HepG2 (cell line): ENCODE measurements around the gene IGF2BP1. TPM values are rescaled to one million over a fixed set of nuclear protein-coding genes. Genes with fewer than 3 reads are reported as not detected.
"Not testable (repeated sequence)": the region's sequence is repeated elsewhere in the genome, so short reads cannot be mapped to it uniquely, and the experiment has no call there.

ENCODE experiments used
- ATAC-seq: fragments of 200-7000 bp; cut with Tn5 transposase; 3 replicates; pipeline ENCODE4 v1.9.1; 2020; ENCODE audit warnings: mild to moderate bottlenecking, moderate library complexity
- BruUV-seq: library from RNA; stranded (reverse); fragments of 400-500 nt; replicated peaks from 2 replicates; lab custom pipeline; 2021; lab: Mats Ljungman, UMichigan
- CTCF ChIA-PET: fragments of 300-600 bp; formaldehyde crosslinking; extraction: SDS; loops from one replicate; lab custom pipeline; 2021; ENCODE audit warnings: low total read pairs, inconsistent platforms, low intra/inter-chr PET ratio; lab: Yijun Ruan, JAX
- POLR2A ChIA-PET: fragments of 350-600 bp; sonication (Branson Sonifier 250); formaldehyde crosslinking; loops from one replicate; lab custom pipeline; 2020; ENCODE audit warnings: antibody characterized with exemption, inconsistent platforms; lab: Yijun Ruan, JAX
- DNase-seq: peaks from one replicate; pipeline ENCODE4 v3.0.0-alpha.2; 2015; ENCODE audit warnings: low spot score
- FAIRE-seq: peaks from 3 replicates; lab custom pipeline; 2011; peaks lifted over from hg19 to GRCh38; lab: Jason Lieb, UNC
- H2AFZ ChIP-seq: one replicate; pipeline ENCODE4 v1.6.1; 2011; ENCODE audit warnings: low read length, inconsistent platforms
- H3K27ac ChIP-seq: fragments of 300-600 bp; 3 replicates; pipeline ENCODE4 v1.8.0; 2011; ENCODE audit warnings: mixed run types, mild to moderate bottlenecking, mixed read lengths, low read length, inconsistent platforms; ENCODE audit not compliant: insufficient read depth; ENCODE audit errors: extremely low read length
- H3K27me3 ChIP-seq, 2 experiments: fragments of 200-600 bp in 1 of 2; 2 replicates in 1 of 2; 3 replicates in 1 of 2; pipeline versions ENCODE4 v1.6.0 to v1.8.0; 2011; ENCODE audit warnings: low read length in 2 of 2, mild to moderate bottlenecking in 2 of 2, moderate library complexity in 2 of 2, inconsistent platforms in 1 of 2; ENCODE audit not compliant: insufficient read depth in 2 of 2, control insufficient read depth in 1 of 2
- H3K36me3 ChIP-seq, 2 experiments: fragments of 200-600 bp in 1 of 2; replicated peaks in 1 of 2; 2 replicates in 1 of 2; 3 replicates in 1 of 2; pipeline versions ENCODE4 v1.5.1 to v1.8.0; 2011; ENCODE audit warnings: low read length in 2 of 2, inconsistent platforms in 1 of 2; ENCODE audit not compliant: insufficient read depth in 2 of 2, control insufficient read depth in 1 of 2
- H3K4me1 ChIP-seq: 2 replicates; pipeline ENCODE4 v1.5.1; 2012; ENCODE audit warnings: low read length, inconsistent platforms; ENCODE audit not compliant: insufficient read depth
- H3K4me2 ChIP-seq: 2 replicates; pipeline ENCODE4 v1.6.0; 2011; ENCODE audit warnings: low read depth, low read length, inconsistent platforms
- H3K4me3 ChIP-seq, 3 experiments: fragments of 200-600 bp in 1 of 3; sonication (generic), shearing (Covaris generic) in 1 of 3; replicated peaks in 1 of 3; 2 replicates each; pipeline ENCODE4 v1.5.1; 2011 to 2016; ENCODE audit warnings: low read length in 3 of 3, inconsistent platforms in 2 of 3, low read depth in 2 of 3, mild to moderate bottlenecking in 2 of 3, control low read depth in 1 of 3, mixed read lengths in 1 of 3; ENCODE audit not compliant: insufficient read depth in 1 of 3
- H3K79me2 ChIP-seq: one replicate; pipeline ENCODE4 v1.6.1; 2011; ENCODE audit warnings: low read length, inconsistent platforms; ENCODE audit not compliant: insufficient read depth
- H3K9ac ChIP-seq: 2 replicates; pipeline ENCODE4 v1.6.0; 2011; ENCODE audit warnings: mild to moderate bottlenecking, low read depth, low read length, inconsistent platforms; ENCODE audit not compliant: insufficient read depth
- H3K9me3 ChIP-seq: 2 replicates; pipeline ENCODE4 v1.5.1; 2012; ENCODE audit warnings: mild to moderate bottlenecking, low read length
- H4K20me1 ChIP-seq: 2 replicates; pipeline ENCODE4 v1.6.0; 2011; ENCODE audit warnings: inconsistent platforms, mild to moderate bottlenecking, low read length, moderate library complexity; ENCODE audit not compliant: insufficient read depth
- CEBPB ChIP-seq: IDR thresholded peaks from 2 replicates; pipeline ENCODE4 v1.6.1; 2011; ENCODE audit warnings: low read depth, low read length, improper control_type of control experiment, borderline replicate concordance
- ETV5 ChIP-seq: IDR thresholded peaks from 2 replicates; pipeline ENCODE4 v1.6.1; 2018; ENCODE audit warnings: missing biosample characterization, missing genetic modification reagents, inconsistent platforms, borderline replicate concordance
- FOSL2 ChIP-seq: sonication (generic); formaldehyde crosslinking; IDR thresholded peaks from 2 replicates; pipeline ENCODE4 v1.4.0; 2020; ENCODE audit warnings: missing genetic modification reagents
- ZMYM3 ChIP-seq: sonication (generic); formaldehyde crosslinking; IDR thresholded peaks from 2 replicates; pipeline ENCODE4 v1.5.1; 2020; ENCODE audit warnings: mild to moderate bottlenecking, missing genetic modification reagents
- ZNF570 ChIP-seq: sonication (generic); formaldehyde crosslinking; IDR thresholded peaks from 2 replicates; pipeline ENCODE4 v1.4.0; 2020; ENCODE audit warnings: mild to moderate bottlenecking, missing genetic modification reagents, borderline replicate concordance
- WGBS: methylation state at CpG from one replicate; pipeline ENCODE4 v1.1.6; 2017; ENCODE audit warnings: low lambda C conversion rate; 5-methylcytosine and 5-hydroxymethylcytosine counted together
- in situ Hi-C: cut with HindIII; loops from 2 replicates; pipeline ENCODE4 v1.10.0; 2017; ENCODE audit warnings: low pct_unique_long_range_greater_than_20kb; ENCODE audit not compliant: extremely low pct_ligation_motif_present
- intact Hi-C: fragments of 100-400 bp; cut with micrococcal nuclease; formaldehyde crosslinking; loops from one replicate; pipeline ENCODE4 v1.10.0; 2022; ENCODE audit not compliant: unreplicated experiment
- polyA plus RNA-seq, 8 experiments: library from polyadenylated mRNA; depleted of rRNA in 3 of 8; stranded (reverse) in 7 of 8; unstranded in 1 of 8; fragments of >200 nt; fragmentation: Illumina TruSeq in 4 of 8; extraction: Trizol in 4 of 8; gene quantifications; 2 replicates each; pipeline versions ENCODE4 v1.2.1 to v1.2.3, GENCODE V29; 2011 to 2016; ENCODE audit warnings: low read depth in 4 of 8, missing spikeins in 1 of 8, mixed read lengths in 1 of 8; ENCODE audit not compliant: insufficient read depth in 1 of 8
- total RNA-seq, 5 experiments: library from RNA; depleted of rRNA; stranded (reverse); fragments of >200 nt; fragmentation: Illumina TruSeq; extraction: Trizol; gene quantifications; 2 replicates each; pipeline ENCODE4 v1.2.3, GENCODE V29; 2016; ENCODE audit warnings: low read depth in 1 of 5
- TF ChIP-seq, protein P1 (sequence below): sonication (generic); formaldehyde crosslinking; IDR thresholded peaks from 2 replicates; pipeline ENCODE4 v1.5.1; 2020; ENCODE audit warnings: mild to moderate bottlenecking, missing genetic modification reagents, moderate library complexity
- TF ChIP-seq, protein P2 (sequence below): sonication (generic); formaldehyde crosslinking; IDR thresholded peaks from 2 replicates; pipeline ENCODE4 v1.5.0; 2020; ENCODE audit warnings: mild to moderate bottlenecking, missing genetic modification reagents, borderline replicate concordance

The IGF2BP1 gene
- total and polyA plus RNA-seq, 2 of the 13 experiments (the other 11 are each of a cell fraction or from before 2014, with no cell fraction given) = 29.7 to 75.1 TPM

DNA sequence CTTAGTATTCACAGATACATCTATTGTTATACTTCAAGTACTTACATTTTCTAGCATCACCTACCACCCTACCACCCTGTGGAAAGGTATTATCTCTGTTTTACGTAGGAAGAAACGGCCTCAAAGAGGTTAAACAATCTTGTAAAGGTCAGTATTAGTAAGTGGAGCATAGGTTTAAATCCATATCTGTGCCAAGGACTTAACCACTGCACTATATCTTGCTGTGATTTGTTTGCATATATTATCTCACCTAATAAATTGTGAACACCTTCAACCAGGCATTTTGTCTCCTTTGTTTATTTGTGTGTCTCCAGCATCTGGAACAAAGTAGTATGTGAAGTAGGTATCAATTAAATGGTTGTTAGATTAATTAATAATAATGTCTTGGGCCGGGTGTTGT is 27.3 kb downstream of the IGF2BP1 start (continued):
- TF ChIP-seq ZNF570 (CRISPR knock-in tag) = no peak
- no peak for TF ChIP-seq ZMYM3
- no peak for TF ChIP-seq FOSL2 (CRISPR knock-in tag)

DNA sequence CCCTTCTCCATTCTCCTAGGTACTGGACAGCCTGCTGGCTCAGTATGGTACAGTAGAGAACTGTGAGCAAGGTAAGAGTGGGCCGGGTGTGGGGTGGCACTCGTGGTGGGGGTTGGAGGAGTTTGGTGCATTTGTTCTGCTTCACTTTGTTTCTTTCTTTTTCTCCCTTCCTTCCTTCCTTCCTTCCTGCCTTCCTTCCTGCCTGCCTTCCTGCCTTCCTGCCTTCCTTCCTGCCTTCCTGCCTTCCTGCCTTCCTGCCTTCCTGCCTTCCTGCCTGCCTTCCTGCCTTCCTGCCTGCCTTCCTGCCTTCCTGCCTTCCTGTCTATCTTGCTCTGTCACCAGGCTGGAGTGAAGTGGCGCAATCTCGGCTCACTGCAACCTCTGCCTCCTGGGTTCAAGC is 29.3 kb downstream of the IGF2BP1 start:
- H2AFZ ChIP-seq, H3K27ac ChIP-seq, H3K27me3 ChIP-seq, DNase-seq, H3K4me3 ChIP-seq, in situ Hi-C loops, ATAC-seq, FAIRE-seq, H3K9me3 ChIP-seq, intact Hi-C loops, POLR2A ChIA-PET, H3K9ac ChIP-seq, CTCF ChIA-PET, H3K4me2 ChIP-seq, BruUV-seq: not testable (repeated sequence)
- 95% methylated on average over 4 of the region's 4 CpGs for WGBS
- TF ChIP-seq, protein P1, sequence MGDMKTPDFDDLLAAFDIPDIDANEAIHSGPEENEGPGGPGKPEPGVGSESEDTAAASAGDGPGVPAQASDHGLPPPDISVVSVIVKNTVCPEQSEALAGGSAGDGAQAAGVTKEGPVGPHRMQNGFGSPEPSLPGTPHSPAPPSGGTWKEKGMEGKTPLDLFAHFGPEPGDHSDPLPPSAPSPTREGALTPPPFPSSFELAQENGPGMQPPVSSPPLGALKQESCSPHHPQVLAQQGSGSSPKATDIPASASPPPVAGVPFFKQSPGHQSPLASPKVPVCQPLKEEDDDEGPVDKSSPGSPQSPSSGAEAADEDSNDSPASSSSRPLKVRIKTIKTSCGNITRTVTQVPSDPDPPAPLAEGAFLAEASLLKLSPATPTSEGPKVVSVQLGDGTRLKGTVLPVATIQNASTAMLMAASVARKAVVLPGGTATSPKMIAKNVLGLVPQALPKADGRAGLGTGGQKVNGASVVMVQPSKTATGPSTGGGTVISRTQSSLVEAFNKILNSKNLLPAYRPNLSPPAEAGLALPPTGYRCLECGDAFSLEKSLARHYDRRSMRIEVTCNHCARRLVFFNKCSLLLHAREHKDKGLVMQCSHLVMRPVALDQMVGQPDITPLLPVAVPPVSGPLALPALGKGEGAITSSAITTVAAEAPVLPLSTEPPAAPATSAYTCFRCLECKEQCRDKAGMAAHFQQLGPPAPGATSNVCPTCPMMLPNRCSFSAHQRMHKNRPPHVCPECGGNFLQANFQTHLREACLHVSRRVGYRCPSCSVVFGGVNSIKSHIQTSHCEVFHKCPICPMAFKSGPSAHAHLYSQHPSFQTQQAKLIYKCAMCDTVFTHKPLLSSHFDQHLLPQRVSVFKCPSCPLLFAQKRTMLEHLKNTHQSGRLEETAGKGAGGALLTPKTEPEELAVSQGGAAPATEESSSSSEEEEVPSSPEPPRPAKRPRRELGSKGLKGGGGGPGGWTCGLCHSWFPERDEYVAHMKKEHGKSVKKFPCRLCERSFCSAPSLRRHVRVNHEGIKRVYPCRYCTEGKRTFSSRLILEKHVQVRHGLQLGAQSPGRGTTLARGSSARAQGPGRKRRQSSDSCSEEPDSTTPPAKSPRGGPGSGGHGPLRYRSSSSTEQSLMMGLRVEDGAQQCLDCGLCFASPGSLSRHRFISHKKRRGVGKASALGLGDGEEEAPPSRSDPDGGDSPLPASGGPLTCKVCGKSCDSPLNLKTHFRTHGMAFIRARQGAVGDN = 0 out of 2 replicates have a peak, but pooled peaks have one; percentile 13
- TF ChIP-seq, protein P2, sequence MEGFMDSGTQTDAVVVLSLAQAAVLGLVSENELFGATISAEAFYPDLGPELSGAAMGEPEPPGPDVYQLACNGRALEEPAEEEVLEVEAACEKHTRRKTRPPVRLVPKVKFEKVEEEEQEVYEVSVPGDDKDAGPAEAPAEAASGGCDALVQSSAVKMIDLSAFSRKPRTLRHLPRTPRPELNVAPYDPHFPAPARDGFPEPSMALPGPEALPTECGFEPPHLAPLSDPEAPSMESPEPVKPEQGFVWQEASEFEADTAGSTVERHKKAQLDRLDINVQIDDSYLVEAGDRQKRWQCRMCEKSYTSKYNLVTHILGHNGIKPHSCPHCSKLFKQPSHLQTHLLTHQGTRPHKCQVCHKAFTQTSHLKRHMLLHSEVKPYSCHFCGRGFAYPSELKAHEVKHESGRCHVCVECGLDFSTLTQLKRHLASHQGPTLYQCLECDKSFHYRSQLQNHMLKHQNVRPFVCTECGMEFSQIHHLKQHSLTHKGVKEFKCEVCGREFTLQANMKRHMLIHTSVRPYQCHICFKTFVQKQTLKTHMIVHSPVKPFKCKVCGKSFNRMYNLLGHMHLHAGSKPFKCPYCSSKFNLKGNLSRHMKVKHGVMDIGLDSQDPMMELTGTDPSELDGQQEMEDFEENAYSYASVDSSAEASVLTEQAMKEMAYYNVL (CRISPR knock-in tag) = peak; percentile 71; the same call in 1 of the 2 replicates
- TF ChIP-seq ETV5 (0 out of 2 replicates have a peak, but pooled peaks have one; percentile 9), CEBPB (peak; percentile 12; the same call in 1 of the 2 replicates)
- Histone ChIP-seq H4K20me1 (peaks cover 21% of the 10 kb centered on the region), H3K36me3 (peaks cover 23 to 78% of the 10 kb centered on the region in 2 experiments), H3K4me1 (peaks cover 23% of the 10 kb centered on the region), H3K79me2 (peaks cover 45% of the 10 kb centered on the region)
